ENCODE data around the gene MRPL17.

Gene MRPL17

GRCh38 chr11:6633422-6634408 is 49.4 kb downstream of the MRPL17 start:
- no peak for DNase-seq (ENCODE audit: low read depth)
- H3K4me3 ChIP-seq (ENCODE audit: low read length) = no peak overlapping the region
- TF ChIP-seq CTCF (conservative IDR thresholded peaks at IDR 0.05; ENCODE audit: low read length) = no peak

GRCh38 chr11:6632116-6633073 is 50.7 kb downstream of the MRPL17 start:
- H3K4me3 ChIP-seq (ENCODE audit: low read length) = no peak overlapping the region
- TF ChIP-seq CTCF (conservative IDR thresholded peaks at IDR 0.05; ENCODE audit: low read length) = no peak
- no peak for DNase-seq (ENCODE audit: low read depth)

GRCh38 chr11:6631361-6631890 is 51.7 kb downstream of the MRPL17 start:
- H3K4me3 ChIP-seq (ENCODE audit: low read length) = no peak overlapping the region
- no peak for TF ChIP-seq CTCF (conservative IDR thresholded peaks at IDR 0.05; ENCODE audit: low read length)
- DNase-seq (ENCODE audit: low read depth) = no peak

GRCh38 chr11:6630632-6631291 is 52.4 kb downstream of the MRPL17 start:
- H3K4me3 ChIP-seq (ENCODE audit: low read length) = no peak overlapping the region
- no peak for TF ChIP-seq CTCF (conservative IDR thresholded peaks at IDR 0.05; ENCODE audit: low read length)
- no peak for DNase-seq (ENCODE audit: low read depth)

All from AG10803 (cell line).